Astrocyte (in vitro differentiated cells and primary cell): ENCODE data around the gene FGD5.

Experiments used
- EZH2 ChIP-seq: IDR thresholded peaks from 2 replicates; pipeline ENCODE4 v1.6.1; 2012; ENCODE audit warnings: mild to moderate bottlenecking, low read length, inconsistent platforms; ENCODE audit not compliant: insufficient read depth
- TF ChIP-seq, protein P1 (sequence below): IDR thresholded peaks from 2 replicates; pipeline ENCODE4 v1.5.1; 2011; ENCODE audit warnings: low read depth, mild to moderate bottlenecking, inconsistent platforms, low read length, moderate library complexity; ENCODE audit not compliant: insufficient read depth

DNA sequence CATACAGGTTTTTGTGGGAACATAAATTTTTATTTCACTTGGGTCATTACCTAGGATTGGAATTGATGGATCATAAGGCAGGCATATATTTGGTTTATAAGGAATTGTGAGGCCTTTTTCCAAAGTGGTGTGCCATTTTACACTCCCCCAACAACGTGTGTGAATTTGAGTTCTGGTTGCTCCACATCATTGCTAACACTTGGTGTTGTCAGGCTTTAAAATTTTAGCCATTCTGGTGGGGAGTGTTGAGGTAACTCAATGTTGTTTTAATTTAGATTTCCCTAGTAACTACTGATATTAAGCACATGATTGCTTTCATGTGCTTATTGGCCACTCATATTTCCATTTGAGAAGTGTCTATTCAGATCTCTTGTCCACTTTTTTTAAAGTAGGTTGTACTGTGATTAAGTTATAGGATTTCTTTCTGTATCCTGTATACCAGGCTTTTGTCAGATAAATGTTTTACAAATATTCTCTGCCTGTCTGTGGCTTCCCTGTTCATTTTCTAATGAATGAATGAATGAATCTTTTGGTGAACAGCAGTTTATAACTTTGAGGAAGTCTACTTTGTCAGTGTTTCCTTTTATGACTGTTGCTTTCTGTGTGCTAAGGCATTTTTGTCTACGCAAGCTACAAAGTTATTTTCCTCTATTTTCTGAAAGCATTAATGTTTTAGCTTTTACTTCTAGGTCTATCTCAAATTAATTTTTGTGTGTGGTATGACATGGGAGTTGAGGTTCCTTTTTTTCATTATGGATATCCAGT lies 110.7 kb downstream of the FGD5 start:
- TF ChIP-seq, protein P1, sequence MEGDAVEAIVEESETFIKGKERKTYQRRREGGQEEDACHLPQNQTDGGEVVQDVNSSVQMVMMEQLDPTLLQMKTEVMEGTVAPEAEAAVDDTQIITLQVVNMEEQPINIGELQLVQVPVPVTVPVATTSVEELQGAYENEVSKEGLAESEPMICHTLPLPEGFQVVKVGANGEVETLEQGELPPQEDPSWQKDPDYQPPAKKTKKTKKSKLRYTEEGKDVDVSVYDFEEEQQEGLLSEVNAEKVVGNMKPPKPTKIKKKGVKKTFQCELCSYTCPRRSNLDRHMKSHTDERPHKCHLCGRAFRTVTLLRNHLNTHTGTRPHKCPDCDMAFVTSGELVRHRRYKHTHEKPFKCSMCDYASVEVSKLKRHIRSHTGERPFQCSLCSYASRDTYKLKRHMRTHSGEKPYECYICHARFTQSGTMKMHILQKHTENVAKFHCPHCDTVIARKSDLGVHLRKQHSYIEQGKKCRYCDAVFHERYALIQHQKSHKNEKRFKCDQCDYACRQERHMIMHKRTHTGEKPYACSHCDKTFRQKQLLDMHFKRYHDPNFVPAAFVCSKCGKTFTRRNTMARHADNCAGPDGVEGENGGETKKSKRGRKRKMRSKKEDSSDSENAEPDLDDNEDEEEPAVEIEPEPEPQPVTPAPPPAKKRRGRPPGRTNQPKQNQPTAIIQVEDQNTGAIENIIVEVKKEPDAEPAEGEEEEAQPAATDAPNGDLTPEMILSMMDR: no peak
- TF ChIP-seq EZH2: no peak
